B cell (primary cell): ENCODE results near the gene PLK1.

Experiments
- CTCF ChIP-seq: fragments of 200-600 bp; IDR thresholded peaks from one replicate; pipeline ENCODE4 v1.8.0; 2022; ENCODE audit warnings: antibody characterized with exemption, mild to moderate bottlenecking
- EZH2 ChIP-seq: IDR thresholded peaks from 2 replicates; pipeline ENCODE4 v1.6.1; 2012; ENCODE audit warnings: borderline replicate concordance, low read depth, mild to moderate bottlenecking, moderate library complexity, low read length; ENCODE audit not compliant: insufficient read depth, poor library complexity, severe bottlenecking

GRCh38 chr16:23683487-23683886 lies 4.8 kb downstream of the PLK1 start:
- TF ChIP-seq CTCF (no peak), EZH2 (no peak)
